ENCODE data around the gene RRAGD. TPM values are rescaled to one million over a fixed set of nuclear protein-coding genes. Genes with fewer than 3 reads are reported as not detected.

The RRAGD gene
- total and polyA plus RNA-seq, 2 of the 13 experiments (the other 11 are each of a cell fraction or from before 2014, with no cell fraction given), result 0.35 to 0.53 TPM

- no peak for TF ChIP-seq SOX13 (IDR thresholded peaks at IDR 0.05)
- TF ChIP-seq SOX13 (CRISPR knock-in tag; conservative IDR thresholded peaks at IDR 0.05 in 1 of 2, IDR thresholded peaks at IDR 0.05 in 1 of 2), result 0 out of 4 replicates have a peak, but pooled peaks of 1 of the 2 experiments have one; percentile 14
- no peak for TF ChIP-seq HCFC1 (IDR thresholded peaks at IDR 0.05; ENCODE audit: low read depth, low read length)
- TF ChIP-seq NKX3-1 (CRISPR knock-in tag; IDR thresholded peaks at IDR 0.05), result no peak
- no peak for TF ChIP-seq ZC3H13 (CRISPR knock-in tag; IDR thresholded peaks at IDR 0.05)
- TF ChIP-seq HOXD1 (CRISPR knock-in tag; IDR thresholded peaks at IDR 0.05), result no peak
- TF ChIP-seq NCOR1 (IDR thresholded peaks at IDR 0.05; ENCODE audit: borderline replicate concordance, low read length), result peak; percentile 49; the same call in 1 of the 2 replicates
- TF ChIP-seq ISL2 (CRISPR knock-in tag; IDR thresholded peaks at IDR 0.05), result peak; percentile 53; the same call in 1 of the 2 replicates
- TF ChIP-seq NFIC (IDR thresholded peaks at IDR 0.05; ENCODE audit: low read length), result peak; percentile 76; the same call in 1 of the 2 replicates
- no peak for TF ChIP-seq ZSCAN12 (CRISPR knock-in tag; IDR thresholded peaks at IDR 0.05)
- no peak for TF ChIP-seq TOE1 (CRISPR knock-in tag; IDR thresholded peaks at IDR 0.05)
- TF ChIP-seq ZBTB7B (CRISPR knock-in tag; IDR thresholded peaks at IDR 0.05), result peak; percentile 70
- no peak for TF ChIP-seq PREB (CRISPR knock-in tag; IDR thresholded peaks at IDR 0.05)
- TF ChIP-seq ZNF775 (CRISPR knock-in tag; IDR thresholded peaks at IDR 0.05; ENCODE audit: borderline replicate concordance), result no peak
- TF ChIP-seq ZMYM4 (CRISPR knock-in tag; IDR thresholded peaks at IDR 0.05), result peak; percentile 39; the same call in 1 of the 2 replicates
- TF ChIP-seq NR2F6 (IDR thresholded peaks at IDR 0.05), result peak; percentile 32; the same call in 1 of the 2 replicates
- 0 out of 2 replicates have a peak, but pooled peaks have one; percentile 32 for TF ChIP-seq NR2F6 (CRISPR knock-in tag; IDR thresholded peaks at IDR 0.05)
- peak; percentile 26; the same call in 1 of the 2 replicates for TF ChIP-seq HDAC1 (CRISPR knock-in tag; IDR thresholded peaks at IDR 0.05)
- no peak for TF ChIP-seq SRY (CRISPR knock-in tag; IDR thresholded peaks at IDR 0.05)
- TF ChIP-seq EP300 (IDR thresholded peaks at IDR 0.05; ENCODE audit: low read depth in 2 of 2, low read length in 2 of 2), result peak in 1 of 2 experiments; percentile 49; a peak in 2 of 4 replicates
- no peak for TF ChIP-seq EP300 (CRISPR knock-in tag; IDR thresholded peaks at IDR 0.05; ENCODE audit: borderline replicate concordance)
- TF ChIP-seq MEIS2 (CRISPR knock-in tag; IDR thresholded peaks at IDR 0.05), result no peak
- no peak for TF ChIP-seq ZNF773 (CRISPR knock-in tag; IDR thresholded peaks at IDR 0.05; ENCODE audit: borderline replicate concordance)
- TF ChIP-seq ATAD3A (CRISPR knock-in tag; IDR thresholded peaks at IDR 0.05), result no peak
- no peak for TF ChIP-seq ZNF768 (CRISPR knock-in tag; IDR thresholded peaks at IDR 0.05)
- 0 out of 2 replicates have a peak, but pooled peaks have one; percentile 31 for TF ChIP-seq MED13 (CRISPR knock-in tag; IDR thresholded peaks at IDR 0.05)
- no peak for TF ChIP-seq FOXA1 (IDR thresholded peaks at IDR 0.05)
- 0 out of 2 replicates have a peak, but pooled peaks have one; percentile 11 for TF ChIP-seq FOXA1 (CRISPR knock-in tag; IDR thresholded peaks at IDR 0.05)
- TF ChIP-seq HMG20A (CRISPR knock-in tag; IDR thresholded peaks at IDR 0.05; ENCODE audit: borderline replicate concordance), result peak; percentile 35; the same call in 1 of the 2 replicates
- TF ChIP-seq ZNF564 (CRISPR knock-in tag; IDR thresholded peaks at IDR 0.05), result no peak
- TF ChIP-seq ZBTB33 (CRISPR knock-in tag; IDR thresholded peaks at IDR 0.05), result no peak
Measured at GRCh38 chr6:89414215-89414614, 2.1 kb upstream of the RRAGD start (continued).

All from HepG2 (cell line).